CD1c-positive myeloid dendritic cell (primary cell): ENCODE results near the gene ATP5PO.
"Not testable (repeated sequence)": the region's sequence is repeated elsewhere in the genome, so short reads cannot be mapped to it uniquely, and the experiment has no call there.

Source experiments
- DNase-seq: peaks from one replicate; pipeline ENCODE4 v3.0.0-alpha.2; 2016; ENCODE audit errors: extremely low spot score

ATP5PO gene

GRCh38 chr21:33869873-33870272 is 45.7 kb downstream of the ATP5PO start:
- no peak for DNase-seq

GRCh38 chr21:33867868-33868267 is 47.7 kb downstream of the ATP5PO start:
- not testable (repeated sequence) for DNase-seq

GRCh38 chr21:33866826-33867225 is 48.8 kb downstream of the ATP5PO start:
- DNase-seq: no peak

DNA sequence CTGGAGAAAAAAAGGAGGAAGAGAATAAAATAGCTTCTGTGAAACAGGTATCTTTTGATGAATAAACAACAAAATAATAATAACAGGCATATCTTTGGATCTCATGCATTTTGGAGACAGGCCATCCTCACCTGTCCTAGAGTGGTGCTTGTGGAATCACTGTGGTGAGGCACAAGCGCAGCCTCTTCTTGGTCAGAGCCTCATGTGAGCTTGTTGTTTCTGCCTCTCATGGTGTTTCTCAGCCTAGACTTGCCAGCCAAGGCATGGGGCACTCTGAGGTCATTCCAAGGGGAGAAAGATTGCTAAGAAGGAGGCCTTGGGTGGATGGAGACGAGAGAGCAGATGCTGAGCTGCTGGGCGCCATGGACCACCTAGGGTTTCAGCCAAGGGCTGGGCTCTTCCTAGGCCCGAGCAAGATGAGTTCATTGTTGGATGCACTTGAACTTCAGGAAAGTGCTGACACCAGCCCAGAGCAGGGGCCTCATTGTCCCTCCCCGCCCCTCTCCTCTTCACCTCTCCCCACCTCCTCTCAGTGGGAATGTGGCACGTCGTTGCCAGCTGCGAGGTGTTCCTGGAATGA is 49.5 kb downstream of the ATP5PO start:
- no peak for DNase-seq

- DNase-seq: no peak
Observed at GRCh38 chr21:33865176-33865575, 50.4 kb downstream of the ATP5PO start.

DNA sequence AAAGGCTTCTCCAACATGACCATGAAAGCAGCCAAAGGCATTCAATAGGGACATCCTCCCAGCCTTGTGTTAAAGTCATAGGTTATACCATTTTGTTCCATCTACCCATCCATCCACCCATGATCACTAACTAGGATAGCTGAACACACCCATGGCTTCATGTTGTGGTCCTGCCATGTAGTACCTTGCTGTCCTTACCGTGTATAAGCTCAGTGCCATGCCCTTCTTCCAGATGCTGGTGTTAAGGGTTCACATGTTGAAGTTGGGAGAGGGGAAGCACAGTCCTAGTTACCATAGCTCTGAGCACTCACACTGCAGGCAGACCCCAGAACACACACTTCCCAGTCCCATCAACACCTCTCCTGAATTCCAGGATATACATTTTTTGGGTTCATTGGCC is 51.5 kb downstream of the ATP5PO start:
- DNase-seq: no peak

- DNase-seq: not testable (repeated sequence)
Observed at GRCh38 chr21:33863191-33863590, 52.4 kb downstream of the ATP5PO start.

DNA sequence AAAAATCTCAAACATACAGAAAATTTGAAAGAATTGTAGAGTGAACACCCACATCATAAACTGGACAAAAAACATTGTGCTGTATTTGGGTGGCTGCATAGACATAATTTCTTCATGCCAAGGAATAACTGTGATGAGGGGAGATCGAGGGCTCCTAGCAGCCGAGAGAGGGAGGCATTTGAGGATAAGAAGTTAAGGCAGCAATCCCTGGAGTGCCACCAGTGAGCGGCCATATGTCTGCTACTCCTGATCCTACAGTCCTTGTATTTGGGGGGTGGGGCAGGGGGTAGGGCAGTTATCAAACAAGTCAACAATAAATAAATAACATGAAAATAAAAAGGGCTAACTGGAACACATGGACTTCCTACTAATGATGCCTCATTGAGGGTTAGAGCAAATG is 54.5 kb downstream of the ATP5PO start:
- no peak for DNase-seq

DNA sequence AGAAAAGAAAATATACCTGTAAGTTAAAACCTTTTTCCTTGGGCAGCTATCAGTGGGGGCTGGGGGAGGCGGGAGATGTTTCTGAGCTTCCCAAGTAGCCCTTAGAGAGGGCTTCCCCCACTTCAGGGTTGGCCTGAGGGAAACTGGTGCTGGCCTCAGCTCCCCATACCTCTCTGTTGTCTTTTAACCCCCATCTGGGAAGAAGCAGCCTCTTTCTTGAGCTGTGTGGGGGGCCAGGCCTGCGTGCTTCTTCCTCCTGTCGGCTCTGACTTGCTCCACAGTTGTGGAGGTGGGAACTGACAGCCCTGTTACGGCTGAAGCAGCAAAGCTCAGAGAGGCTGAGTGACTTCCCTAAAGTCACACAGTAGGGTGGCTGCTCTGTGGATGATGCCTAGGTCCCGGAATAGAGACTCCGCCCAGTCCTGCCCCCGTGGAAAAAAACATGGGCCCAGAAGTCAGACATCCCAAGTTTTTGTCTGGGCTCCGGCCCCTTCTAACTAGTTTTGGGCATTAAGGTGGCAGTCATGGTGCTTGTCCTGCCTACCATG is 55.2 kb downstream of the ATP5PO start:
- DNase-seq: no peak

DNA sequence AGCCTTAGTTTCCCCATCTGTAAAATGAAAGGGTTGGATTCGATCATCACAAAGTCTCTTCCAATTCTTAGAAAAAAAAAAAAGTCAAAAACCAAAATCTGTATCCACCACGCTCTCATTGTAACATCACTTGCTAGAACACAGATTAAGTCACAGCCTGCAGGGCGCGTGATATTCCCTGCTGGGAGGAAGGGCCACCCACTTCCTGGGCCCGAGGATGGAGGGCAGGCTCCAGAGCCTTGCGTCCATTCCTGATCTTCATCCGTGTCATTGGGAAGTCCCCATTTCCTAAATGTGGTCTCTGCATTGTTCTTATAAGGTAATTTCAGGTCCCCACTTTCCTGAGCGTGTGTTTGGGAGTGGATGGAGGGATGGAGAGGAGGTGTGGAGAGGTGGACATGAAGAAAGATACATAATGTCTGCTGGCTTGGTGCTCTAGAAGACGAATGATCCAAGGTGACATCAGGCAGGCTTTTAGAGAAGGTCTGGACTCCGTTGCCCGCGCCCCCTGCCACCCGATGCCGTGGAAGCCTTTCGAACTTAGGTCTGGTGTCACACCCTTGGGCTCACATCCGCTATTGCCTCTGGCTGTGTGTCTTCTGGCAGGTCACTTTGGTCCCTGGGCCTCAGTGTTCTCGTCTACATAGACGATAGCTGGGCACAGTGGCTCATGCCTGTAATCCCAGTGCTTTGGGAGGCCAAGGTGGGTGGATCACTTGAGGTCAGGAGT is 56.1 kb downstream of the ATP5PO start:
- DNase-seq: no peak

DNA sequence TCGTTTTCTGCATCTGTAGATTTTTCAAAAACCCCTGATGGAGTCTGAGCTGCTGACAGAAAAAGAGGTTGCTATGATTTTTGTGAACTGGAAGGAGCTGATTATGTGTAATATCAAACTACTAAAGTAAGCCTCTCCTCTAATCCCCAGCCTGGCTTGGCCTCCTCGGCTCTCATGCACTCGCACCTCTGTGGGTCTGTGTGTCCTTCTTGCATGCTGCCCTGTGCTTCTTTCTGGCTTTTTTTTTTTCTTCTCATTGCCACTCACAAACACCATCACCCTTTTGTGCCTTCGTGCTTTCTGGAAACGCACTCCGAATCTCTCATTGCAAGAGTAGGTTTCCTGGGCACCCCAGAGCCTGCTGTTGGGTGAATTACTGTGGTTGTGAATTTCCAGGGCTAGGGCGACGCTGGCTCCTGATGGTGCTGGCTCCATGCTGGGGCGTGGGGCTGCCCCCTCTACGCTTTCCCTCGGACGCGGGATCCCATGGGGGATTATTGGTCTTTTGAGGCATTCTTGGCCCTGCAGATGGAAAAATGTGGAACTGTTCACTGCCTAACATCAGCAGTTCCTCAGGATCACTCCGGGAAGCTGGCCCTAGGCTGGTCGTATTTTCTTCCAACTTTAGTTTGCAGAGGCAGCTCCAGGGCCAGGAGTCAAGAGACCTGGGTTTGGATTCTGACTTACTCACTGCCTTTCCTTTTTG is 56.8 kb downstream of the ATP5PO start:
- DNase-seq: no peak

GRCh38 chr21:33857846-33858666 is 57.5 kb downstream of the ATP5PO start:
- no peak for DNase-seq

DNA sequence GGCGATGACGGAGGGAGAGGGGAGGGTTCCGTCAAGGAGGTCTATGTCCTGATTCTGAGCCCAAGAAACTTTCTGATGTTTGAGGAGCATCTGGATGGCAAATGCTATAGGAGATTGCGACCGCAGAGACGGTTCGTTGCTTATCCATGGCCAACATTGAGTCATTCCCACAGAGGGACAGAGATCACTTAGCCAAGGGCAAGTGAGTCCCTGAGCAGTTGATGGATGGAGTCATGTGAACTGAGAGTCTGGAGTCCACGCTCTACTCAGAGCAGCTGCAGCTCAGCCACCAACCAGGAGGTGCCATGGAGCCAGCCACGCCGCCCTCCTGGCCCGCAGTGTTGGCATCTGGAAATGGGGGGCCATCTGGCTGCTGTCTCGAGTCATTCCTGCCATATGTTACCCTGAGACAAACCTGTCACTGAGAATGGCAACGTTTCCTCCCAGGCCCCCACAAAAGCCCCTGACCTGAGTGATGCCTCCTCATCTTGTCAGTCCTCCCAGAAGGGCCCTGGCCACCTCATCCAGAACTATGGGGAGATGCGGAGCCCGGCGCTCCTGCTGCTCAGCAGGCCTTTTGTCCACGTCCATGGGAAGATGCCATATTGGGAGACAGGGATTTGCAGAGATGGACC is 58.6 kb downstream of the ATP5PO start:
- no peak for DNase-seq

DNA sequence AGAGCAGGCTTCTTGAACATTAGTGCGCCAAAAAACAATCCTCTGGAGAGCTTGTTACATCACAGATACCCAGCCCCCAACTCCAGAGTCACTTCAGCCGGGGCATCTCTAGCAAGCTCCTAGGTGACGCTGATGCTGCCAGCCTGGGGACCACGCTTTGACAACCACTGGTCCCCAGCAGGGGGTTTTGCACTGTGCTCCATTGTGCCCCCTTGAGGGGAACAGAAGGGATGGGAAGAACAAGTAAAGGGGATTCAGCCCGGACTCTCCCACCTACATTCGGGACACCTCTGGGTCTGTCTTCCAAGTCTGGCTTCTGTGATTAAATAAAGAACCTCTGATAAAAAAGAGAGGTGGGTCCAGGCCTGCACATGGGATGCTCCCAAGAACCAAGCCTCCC is 60.4 kb downstream of the ATP5PO start:
- no peak for DNase-seq

DNA sequence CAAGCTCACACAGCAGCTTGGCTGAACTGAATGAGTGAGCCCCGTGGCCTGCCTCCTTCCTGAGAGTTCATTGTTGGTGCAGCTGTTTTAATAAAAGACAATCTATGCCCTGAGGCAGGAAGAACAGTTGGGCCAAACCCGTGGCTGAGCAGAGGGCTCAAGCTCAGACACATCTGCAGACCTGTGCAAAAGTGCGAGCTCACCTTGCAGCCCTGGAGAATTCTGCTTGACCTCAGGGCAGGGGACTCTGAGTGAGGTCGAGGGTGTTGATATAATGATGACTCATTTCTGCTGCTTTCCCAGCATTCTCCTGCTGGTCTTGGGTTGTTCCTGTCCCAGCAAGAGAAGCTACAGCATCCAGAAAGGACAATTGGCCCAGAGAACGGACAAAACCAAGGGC is 61.0 kb downstream of the ATP5PO start:
- DNase-seq: no peak
